HepG2 (cell line): ENCODE measurements around the gene BANK1. TPM values are rescaled to one million over a fixed set of nuclear protein-coding genes. Genes with fewer than 3 reads are reported as not detected.
A peak's percentile ranks its signal among the peaks of the same experiment; 100 is the strongest.

Experiments used
- ATAC-seq: fragments of 200-7000 bp; cut with Tn5 transposase; 3 replicates; pipeline ENCODE4 v1.9.1; 2020; ENCODE audit warnings: mild to moderate bottlenecking, moderate library complexity
- BruUV-seq: library from RNA; stranded (reverse); fragments of 400-500 nt; replicated peaks from 2 replicates; lab custom pipeline; 2021; lab: Mats Ljungman, UMichigan
- CTCF ChIA-PET: fragments of 300-600 bp; formaldehyde crosslinking; extraction: SDS; loops from one replicate; lab custom pipeline; 2021; ENCODE audit warnings: low total read pairs, inconsistent platforms, low intra/inter-chr PET ratio; lab: Yijun Ruan, JAX
- POLR2A ChIA-PET: fragments of 350-600 bp; sonication (Branson Sonifier 250); formaldehyde crosslinking; loops from one replicate; lab custom pipeline; 2020; ENCODE audit warnings: antibody characterized with exemption, inconsistent platforms; lab: Yijun Ruan, JAX
- DNase-seq: peaks from one replicate; pipeline ENCODE4 v3.0.0-alpha.2; 2015; ENCODE audit warnings: low spot score
- FAIRE-seq: peaks from 3 replicates; lab custom pipeline; 2011; peaks lifted over from hg19 to GRCh38; lab: Jason Lieb, UNC
- H2AFZ ChIP-seq: one replicate; pipeline ENCODE4 v1.6.1; 2011; ENCODE audit warnings: low read length, inconsistent platforms
- H3K27ac ChIP-seq: fragments of 300-600 bp; 3 replicates; pipeline ENCODE4 v1.8.0; 2011; ENCODE audit warnings: mixed run types, mild to moderate bottlenecking, mixed read lengths, low read length, inconsistent platforms; ENCODE audit not compliant: insufficient read depth; ENCODE audit errors: extremely low read length
- H3K27me3 ChIP-seq, 2 experiments: fragments of 200-600 bp in 1 of 2; 2 replicates in 1 of 2; 3 replicates in 1 of 2; pipeline versions ENCODE4 v1.6.0 to v1.8.0; 2011; ENCODE audit warnings: low read length in 2 of 2, mild to moderate bottlenecking in 2 of 2, moderate library complexity in 2 of 2, inconsistent platforms in 1 of 2; ENCODE audit not compliant: insufficient read depth in 2 of 2, control insufficient read depth in 1 of 2
- H3K36me3 ChIP-seq, 2 experiments: fragments of 200-600 bp in 1 of 2; replicated peaks in 1 of 2; 2 replicates in 1 of 2; 3 replicates in 1 of 2; pipeline versions ENCODE4 v1.5.1 to v1.8.0; 2011; ENCODE audit warnings: low read length in 2 of 2, inconsistent platforms in 1 of 2; ENCODE audit not compliant: insufficient read depth in 2 of 2, control insufficient read depth in 1 of 2
- H3K4me1 ChIP-seq: 2 replicates; pipeline ENCODE4 v1.5.1; 2012; ENCODE audit warnings: low read length, inconsistent platforms; ENCODE audit not compliant: insufficient read depth
- H3K4me2 ChIP-seq: 2 replicates; pipeline ENCODE4 v1.6.0; 2011; ENCODE audit warnings: low read depth, low read length, inconsistent platforms
- H3K4me3 ChIP-seq, 3 experiments: fragments of 200-600 bp in 1 of 3; sonication (generic), shearing (Covaris generic) in 1 of 3; replicated peaks in 1 of 3; 2 replicates each; pipeline ENCODE4 v1.5.1; 2011 to 2016; ENCODE audit warnings: low read length in 3 of 3, inconsistent platforms in 2 of 3, low read depth in 2 of 3, mild to moderate bottlenecking in 2 of 3, control low read depth in 1 of 3, mixed read lengths in 1 of 3; ENCODE audit not compliant: insufficient read depth in 1 of 3
- H3K79me2 ChIP-seq: one replicate; pipeline ENCODE4 v1.6.1; 2011; ENCODE audit warnings: low read length, inconsistent platforms; ENCODE audit not compliant: insufficient read depth
- H3K9ac ChIP-seq: 2 replicates; pipeline ENCODE4 v1.6.0; 2011; ENCODE audit warnings: mild to moderate bottlenecking, low read depth, low read length, inconsistent platforms; ENCODE audit not compliant: insufficient read depth
- H3K9me3 ChIP-seq: 2 replicates; pipeline ENCODE4 v1.5.1; 2012; ENCODE audit warnings: mild to moderate bottlenecking, low read length
- H4K20me1 ChIP-seq: 2 replicates; pipeline ENCODE4 v1.6.0; 2011; ENCODE audit warnings: inconsistent platforms, mild to moderate bottlenecking, low read length, moderate library complexity; ENCODE audit not compliant: insufficient read depth
- CBFB ChIP-seq: sonication (generic); formaldehyde crosslinking; IDR thresholded peaks from 2 replicates; pipeline ENCODE4 v1.4.0; 2020; ENCODE audit warnings: missing genetic modification reagents
- ETV5 ChIP-seq: IDR thresholded peaks from 2 replicates; pipeline ENCODE4 v1.6.1; 2018; ENCODE audit warnings: missing biosample characterization, missing genetic modification reagents, inconsistent platforms, borderline replicate concordance
- NFKB2 ChIP-seq: sonication (generic); formaldehyde crosslinking; IDR thresholded peaks from 2 replicates; pipeline ENCODE4 v1.4.0; 2020; ENCODE audit warnings: missing genetic modification reagents, borderline replicate concordance
- PBX3 ChIP-seq: sonication (generic); formaldehyde crosslinking; IDR thresholded peaks from 2 replicates; pipeline ENCODE4 v1.8.1; 2023; ENCODE audit warnings: missing genetic modification reagents, inconsistent platforms, borderline replicate concordance
- RAD51 ChIP-seq: fragments of 450-650 bp; IDR thresholded peaks from 2 replicates; pipeline ENCODE4 v1.6.1; 2016; ENCODE audit warnings: borderline replicate concordance
- SETDB1 ChIP-seq: sonication (generic); formaldehyde crosslinking; IDR thresholded peaks from 2 replicates; pipeline ENCODE4 v1.5.1; 2020; ENCODE audit warnings: missing genetic modification reagents, mild to moderate bottlenecking, borderline replicate concordance
- SP2 ChIP-seq: sonication (generic); formaldehyde crosslinking; IDR thresholded peaks from 2 replicates; pipeline ENCODE4 v1.5.1; 2020; ENCODE audit warnings: mild to moderate bottlenecking, missing genetic modification reagents
- SRSF9 ChIP-seq: fragments of 200-400 bp; formaldehyde crosslinking; IDR thresholded peaks from 2 replicates; pipeline ENCODE4 v1.6.1; 2018; ENCODE audit warnings: borderline replicate concordance, mild to moderate bottlenecking, low read depth, low read length; ENCODE audit not compliant: insufficient read depth, poor library complexity, severe bottlenecking
- THAP7 ChIP-seq: sonication (generic); formaldehyde crosslinking; IDR thresholded peaks from 2 replicates; pipeline ENCODE4 v1.8.1; 2023; ENCODE audit warnings: mild to moderate bottlenecking, missing genetic modification reagents
- WGBS: methylation state at CpG from one replicate; pipeline ENCODE4 v1.1.6; 2017; ENCODE audit warnings: low lambda C conversion rate; 5-methylcytosine and 5-hydroxymethylcytosine counted together
- in situ Hi-C: cut with HindIII; loops from 2 replicates; pipeline ENCODE4 v1.10.0; 2017; ENCODE audit warnings: low pct_unique_long_range_greater_than_20kb; ENCODE audit not compliant: extremely low pct_ligation_motif_present
- intact Hi-C: fragments of 100-400 bp; cut with micrococcal nuclease; formaldehyde crosslinking; loops from one replicate; pipeline ENCODE4 v1.10.0; 2022; ENCODE audit not compliant: unreplicated experiment
- polyA plus RNA-seq, 8 experiments: library from polyadenylated mRNA; depleted of rRNA in 3 of 8; stranded (reverse) in 7 of 8; unstranded in 1 of 8; fragments of >200 nt; fragmentation: Illumina TruSeq in 4 of 8; extraction: Trizol in 4 of 8; gene quantifications; 2 replicates each; pipeline versions ENCODE4 v1.2.1 to v1.2.3, GENCODE V29; 2011 to 2016; ENCODE audit warnings: low read depth in 4 of 8, missing spikeins in 1 of 8, mixed read lengths in 1 of 8; ENCODE audit not compliant: insufficient read depth in 1 of 8
- total RNA-seq, 5 experiments: library from RNA; depleted of rRNA; stranded (reverse); fragments of >200 nt; fragmentation: Illumina TruSeq; extraction: Trizol; gene quantifications; 2 replicates each; pipeline ENCODE4 v1.2.3, GENCODE V29; 2016; ENCODE audit warnings: low read depth in 1 of 5
- TF ChIP-seq, protein P1 (sequence below), 2 experiments: sonication (generic) in 1 of 2; formaldehyde crosslinking in 1 of 2; IDR thresholded peaks; 2 replicates each; pipeline versions ENCODE4 v1.5.1 to v1.6.1; 2011 to 2020; ENCODE audit warnings: borderline replicate concordance in 1 of 2, low read depth in 1 of 2, low read length in 1 of 2, mild to moderate bottlenecking in 1 of 2, missing genetic modification reagents in 1 of 2, moderate library complexity in 1 of 2

Gene BANK1
- total and polyA plus RNA-seq, 2 of the 13 experiments (the other 11 are each of a cell fraction or from before 2014, with no cell fraction given) = 0.15 TPM; not detected in 1

DNA sequence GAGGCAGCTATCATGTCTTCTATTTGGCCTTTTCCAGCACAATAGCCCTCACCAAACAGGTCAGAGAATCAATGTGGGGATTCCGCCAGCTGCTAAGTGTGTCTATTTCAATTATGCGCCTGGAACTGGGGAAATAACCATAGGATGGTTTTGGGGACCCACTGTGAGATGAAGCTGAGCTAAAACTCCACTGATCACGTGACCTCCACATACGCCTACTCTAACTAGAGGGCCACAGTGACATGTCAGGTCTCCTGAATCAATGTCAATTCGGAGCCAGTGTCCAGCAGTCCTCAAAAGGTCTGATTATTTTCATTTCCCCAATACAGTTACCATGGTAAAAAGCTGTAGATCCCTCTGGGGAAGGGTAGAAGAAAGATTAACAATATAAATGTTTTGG, 10.2 kb upstream of the BANK1 start:
- no peak for FAIRE-seq
- H3K27me3 ChIP-seq = 0 out of 5 replicates have a peak, but pooled peaks cover 0 to 2% of the 10 kb centered on the region in 2 experiments
- H3K4me1 ChIP-seq = no peaks in the 10 kb centered on the region
- no TSS peak for BruUV-seq
- H3K4me3 ChIP-seq = no peak overlapping the region
- H3K9me3 ChIP-seq = no peaks in the 10 kb centered on the region
- no peak overlapping the region for H3K4me2 ChIP-seq
- CTCF ChIA-PET = no interaction called here
- H3K79me2 ChIP-seq = no peaks in the 10 kb centered on the region
- no peak for ATAC-seq
- POLR2A ChIA-PET = no interaction called here
- TF ChIP-seq SP2 (CRISPR knock-in tag) = no peak
- TF ChIP-seq, protein P1, sequence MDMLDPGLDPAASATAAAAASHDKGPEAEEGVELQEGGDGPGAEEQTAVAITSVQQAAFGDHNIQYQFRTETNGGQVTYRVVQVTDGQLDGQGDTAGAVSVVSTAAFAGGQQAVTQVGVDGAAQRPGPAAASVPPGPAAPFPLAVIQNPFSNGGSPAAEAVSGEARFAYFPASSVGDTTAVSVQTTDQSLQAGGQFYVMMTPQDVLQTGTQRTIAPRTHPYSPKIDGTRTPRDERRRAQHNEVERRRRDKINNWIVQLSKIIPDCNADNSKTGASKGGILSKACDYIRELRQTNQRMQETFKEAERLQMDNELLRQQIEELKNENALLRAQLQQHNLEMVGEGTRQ (IDR thresholded peaks at IDR 0.05; ENCODE audit: low read depth, low read length) = peak; percentile 75
- TF ChIP-seq, protein P1 (CRISPR knock-in tag; IDR thresholded peaks at IDR 0.05; ENCODE audit: borderline replicate concordance) = no peak
- peak; percentile 72; the same call in 1 of the 2 replicates for TF ChIP-seq RAD51
- H4K20me1 ChIP-seq = no peaks in the 10 kb centered on the region
- no peaks in the 10 kb centered on the region for H3K36me3 ChIP-seq
- in situ Hi-C loops (no loop called here), intact Hi-C loops (no loop called here)
- H3K27ac ChIP-seq = no peak overlapping the region
- H3K9ac ChIP-seq = no peak overlapping the region
- 32% methylated on average over 5 of the region's 5 CpGs for whole genome bisulfite sequencing
- DNase-seq = no peak
- H2AFZ ChIP-seq = no peak overlapping the region

DNA sequence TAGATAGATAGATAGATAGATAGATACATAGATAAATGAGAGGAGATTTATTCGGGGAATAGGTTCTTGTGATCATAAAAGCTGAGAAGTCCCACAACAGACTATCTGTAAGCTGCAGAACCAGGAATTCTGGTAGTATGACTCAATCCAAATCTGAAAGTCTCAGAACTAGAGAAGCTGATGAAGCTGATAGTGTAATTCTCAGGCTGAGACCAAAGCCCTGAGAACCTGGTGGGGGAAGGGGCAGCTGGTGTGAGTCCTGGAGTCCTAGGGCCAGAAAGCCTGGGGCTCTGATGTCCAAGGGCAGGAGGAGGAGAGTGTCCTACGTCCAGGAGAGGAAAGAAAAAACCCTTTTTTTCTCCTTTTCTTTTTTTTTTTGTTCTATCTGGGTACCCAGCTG, 8.0 kb upstream of the BANK1 start:
- no peak for FAIRE-seq
- in situ Hi-C loops (no loop called here), intact Hi-C loops (no loop called here)
- Histone ChIP-seq H3K27me3 (0 out of 5 replicates have a peak, but pooled peaks cover 0 to 2% of the 10 kb centered on the region in 2 experiments), H3K9me3 (no peaks in the 10 kb centered on the region), H3K27ac (no peak overlapping the region), H4K20me1 (no peaks in the 10 kb centered on the region), H3K4me3 (no peak overlapping the region), H3K4me2 (no peak overlapping the region), H3K36me3 (no peaks in the 10 kb centered on the region), H3K9ac (no peak overlapping the region), H3K4me1 (no peaks in the 10 kb centered on the region), H3K79me2 (no peaks in the 10 kb centered on the region), H2AFZ (no peak overlapping the region)
- WGBS = 7% methylated on average over 2 of the region's 2 CpGs
- ATAC-seq = no peak
- BruUV-seq = no TSS peak
- ChIA-PET POLR2A (no interaction called here), CTCF (no interaction called here)
- no peak for DNase-seq
- no peak for TF ChIP-seq ETV5
- no peak for TF ChIP-seq SETDB1 (CRISPR knock-in tag)
- no peak for TF ChIP-seq SRSF9
- no peak for TF ChIP-seq PBX3
- no peak for TF ChIP-seq NFKB2 (CRISPR knock-in tag)
- no peak for TF ChIP-seq CBFB (CRISPR knock-in tag)
- TF ChIP-seq THAP7 (CRISPR knock-in tag) = no peak
